ENCODE results near the gene WAC.
"Not testable (repeated sequence)": the region's sequence is repeated elsewhere in the genome, so short reads cannot be mapped to it uniquely, and the experiment has no call there.

Gene WAC

GRCh38 chr10:28619455-28619854, 86.5 kb downstream of the WAC start:
- DNase-seq = no peak

GRCh38 chr10:28620251-28620650, 87.3 kb downstream of the WAC start:
- no peak for DNase-seq

GRCh38 chr10:28623483-28623882, 90.6 kb downstream of the WAC start:
- no peak for DNase-seq

GRCh38 chr10:28624351-28624750, 91.4 kb downstream of the WAC start:
- no peak for DNase-seq

GRCh38 chr10:28627102-28627501, 94.2 kb downstream of the WAC start:
- no peak for DNase-seq

DNA sequence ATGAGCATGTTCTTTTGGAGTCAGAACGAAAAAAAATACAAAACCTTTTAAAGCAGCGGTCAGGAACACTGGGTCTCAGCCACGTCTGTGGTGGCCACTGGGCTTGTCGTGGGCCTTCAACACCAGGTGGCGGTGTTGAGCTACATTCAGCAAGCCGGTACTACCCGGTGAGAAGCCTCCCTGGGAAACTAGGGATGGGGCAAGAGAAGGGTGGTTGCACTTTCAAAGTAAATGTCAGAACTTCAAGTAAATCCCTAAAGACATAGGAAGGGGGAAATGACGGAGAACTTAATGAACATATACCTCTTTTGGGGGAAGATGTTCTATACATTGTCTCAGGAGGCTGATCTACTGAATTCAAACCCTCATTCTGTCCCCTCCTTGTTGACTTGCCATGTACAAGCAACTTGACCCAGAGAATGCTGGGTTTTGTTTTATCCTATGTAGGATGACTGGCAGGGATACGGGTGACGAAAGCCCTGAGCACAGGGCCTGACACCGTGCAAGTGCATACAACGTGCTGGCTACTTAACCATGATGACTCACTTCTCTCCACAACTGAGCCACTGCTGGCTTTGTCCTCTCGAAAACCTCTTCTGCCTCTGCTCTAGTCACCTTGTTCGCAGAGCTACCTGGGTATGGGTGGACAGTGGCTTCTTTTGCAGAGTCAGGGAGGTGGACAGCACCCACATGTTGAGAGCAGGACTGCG, 95.4 kb downstream of the WAC start:
- peak; percentile 74 for DNase-seq

DNA sequence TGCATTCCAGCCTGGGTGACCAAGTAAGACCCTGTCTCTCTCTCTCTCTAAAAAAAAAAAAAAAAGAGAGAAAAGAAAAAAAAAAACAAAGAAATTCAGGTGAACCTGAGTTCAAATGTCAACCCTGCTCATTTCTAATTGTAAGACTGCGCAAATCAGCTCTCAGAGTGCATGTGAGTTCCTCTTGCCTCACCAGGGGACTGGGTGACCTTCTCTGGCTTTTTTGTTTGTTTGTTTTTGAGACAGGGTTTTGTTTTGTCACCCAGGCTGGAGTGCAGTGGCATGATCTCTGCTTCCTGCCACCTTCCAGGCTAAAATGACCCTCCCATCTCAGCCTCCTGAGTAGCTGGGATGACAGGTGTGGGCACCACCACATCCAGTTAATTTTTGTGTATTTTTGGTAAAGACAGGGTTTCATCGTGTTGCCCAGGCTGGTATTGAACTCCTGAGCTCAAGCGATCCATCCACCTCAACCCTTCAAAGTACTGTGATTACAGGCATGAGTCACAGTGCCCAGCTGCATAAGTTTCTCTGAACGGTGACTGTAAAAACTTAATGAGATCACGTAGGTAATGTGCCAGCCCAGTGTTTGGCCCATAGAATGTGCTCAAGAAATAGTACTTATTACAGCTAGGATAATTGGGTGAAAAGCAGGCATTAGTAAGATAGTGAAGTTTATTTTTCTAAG, 99.1 kb downstream of the WAC start:
- DNase-seq = no peak

GRCh38 chr10:28632584-28632945, 99.6 kb downstream of the WAC start:
- DNase-seq = no peak

DNA sequence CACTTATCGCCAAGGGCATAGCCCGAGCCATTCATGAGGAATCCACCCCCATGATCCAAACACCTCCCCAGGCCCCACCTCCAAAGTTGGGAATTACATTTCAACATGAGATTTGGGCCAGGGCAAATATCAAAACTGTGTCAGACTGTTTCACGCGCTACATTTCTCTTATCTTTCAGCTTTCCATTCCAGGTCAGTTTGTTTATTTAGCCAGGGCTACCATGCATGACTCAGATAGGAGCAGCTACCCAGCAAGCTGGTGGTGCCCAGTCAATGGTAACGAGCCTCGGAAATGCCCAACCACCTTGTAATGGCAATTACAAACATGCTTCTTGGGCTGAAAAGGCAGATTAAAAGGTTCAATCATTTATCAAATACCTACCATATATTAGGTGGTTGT, 100.8 kb downstream of the WAC start:
- no peak for DNase-seq

- no peak for DNase-seq
These were observed 104.4 kb downstream of the WAC start for GRCh38 chr10:28637346-28637745.

DNA sequence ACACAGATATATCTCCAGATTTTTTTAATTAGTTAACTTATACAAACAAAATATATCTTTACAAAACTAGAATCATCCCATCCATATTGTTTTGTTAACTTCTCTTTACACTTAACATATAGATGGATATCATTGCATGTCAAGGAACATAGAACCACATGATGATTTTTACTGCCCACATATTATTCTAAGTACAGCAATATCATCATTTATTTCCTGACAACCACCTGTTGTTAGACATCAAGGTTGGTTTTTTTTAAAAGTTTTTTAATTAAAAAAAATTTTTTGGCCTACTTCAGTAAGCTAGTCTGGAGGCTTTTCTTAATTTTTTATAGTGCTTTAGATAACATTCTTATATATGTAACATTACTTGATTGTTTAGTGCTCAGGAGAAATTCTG, 105.5 kb downstream of the WAC start:
- DNase-seq = no peak

GRCh38 chr10:28640551-28640950, 107.6 kb downstream of the WAC start:
- DNase-seq = no peak

- DNase-seq = no peak
These were observed 111.7 kb downstream of the WAC start for GRCh38 chr10:28644647-28645046.

- DNase-seq = no peak
These were observed 119.2 kb downstream of the WAC start for GRCh38 chr10:28652106-28652505.

DNA sequence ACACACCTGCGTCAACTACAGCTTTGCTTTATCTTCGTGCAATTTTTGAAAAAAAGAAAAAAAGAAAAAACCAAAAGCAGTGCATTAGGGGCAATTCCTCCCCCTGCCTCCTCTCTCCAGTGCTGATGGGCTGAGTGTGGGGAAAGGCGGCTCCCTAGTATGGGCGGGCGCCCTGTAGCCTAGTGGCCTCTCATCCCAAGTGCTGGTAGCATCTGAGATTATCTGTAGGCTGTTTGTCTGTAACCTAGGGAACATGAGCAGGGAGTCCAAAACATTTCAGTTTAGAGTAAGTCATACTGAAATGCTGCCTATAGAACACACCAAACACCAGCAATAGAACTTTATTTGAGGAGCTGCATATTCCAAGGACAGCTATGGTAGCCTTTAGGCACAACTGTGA, 119.8 kb downstream of the WAC start:
- DNase-seq = no peak

GRCh38 chr10:28658824-28659223, 125.9 kb downstream of the WAC start:
- DNase-seq = not testable (repeated sequence)

- no peak for DNase-seq
These were observed 128.1 kb downstream of the WAC start for GRCh38 chr10:28661035-28661434.

- peak; percentile 83 for DNase-seq
These were observed 130.9 kb downstream of the WAC start for GRCh38 chr10:28663576-28664368.

DNA sequence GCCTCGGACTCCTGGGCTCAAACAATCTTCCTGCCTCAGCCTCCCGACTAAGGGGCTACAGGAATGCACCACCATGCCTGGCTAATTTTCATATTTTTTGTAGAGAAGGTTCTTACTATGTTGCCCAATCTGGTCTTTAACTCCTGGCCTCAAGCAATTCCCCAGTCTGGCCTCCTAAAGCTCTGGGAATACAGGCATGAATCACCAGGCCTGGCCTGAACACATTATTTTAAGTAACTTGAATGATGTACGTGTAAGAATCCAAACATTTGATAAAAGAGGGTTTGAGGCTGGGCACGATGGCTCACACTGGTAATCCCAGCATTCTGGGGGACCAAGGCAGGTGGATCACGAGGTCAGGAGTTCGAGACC, 131.4 kb downstream of the WAC start:
- DNase-seq = no peak

- no peak for DNase-seq
These were observed 134.0 kb downstream of the WAC start for GRCh38 chr10:28666751-28667467.

DNA sequence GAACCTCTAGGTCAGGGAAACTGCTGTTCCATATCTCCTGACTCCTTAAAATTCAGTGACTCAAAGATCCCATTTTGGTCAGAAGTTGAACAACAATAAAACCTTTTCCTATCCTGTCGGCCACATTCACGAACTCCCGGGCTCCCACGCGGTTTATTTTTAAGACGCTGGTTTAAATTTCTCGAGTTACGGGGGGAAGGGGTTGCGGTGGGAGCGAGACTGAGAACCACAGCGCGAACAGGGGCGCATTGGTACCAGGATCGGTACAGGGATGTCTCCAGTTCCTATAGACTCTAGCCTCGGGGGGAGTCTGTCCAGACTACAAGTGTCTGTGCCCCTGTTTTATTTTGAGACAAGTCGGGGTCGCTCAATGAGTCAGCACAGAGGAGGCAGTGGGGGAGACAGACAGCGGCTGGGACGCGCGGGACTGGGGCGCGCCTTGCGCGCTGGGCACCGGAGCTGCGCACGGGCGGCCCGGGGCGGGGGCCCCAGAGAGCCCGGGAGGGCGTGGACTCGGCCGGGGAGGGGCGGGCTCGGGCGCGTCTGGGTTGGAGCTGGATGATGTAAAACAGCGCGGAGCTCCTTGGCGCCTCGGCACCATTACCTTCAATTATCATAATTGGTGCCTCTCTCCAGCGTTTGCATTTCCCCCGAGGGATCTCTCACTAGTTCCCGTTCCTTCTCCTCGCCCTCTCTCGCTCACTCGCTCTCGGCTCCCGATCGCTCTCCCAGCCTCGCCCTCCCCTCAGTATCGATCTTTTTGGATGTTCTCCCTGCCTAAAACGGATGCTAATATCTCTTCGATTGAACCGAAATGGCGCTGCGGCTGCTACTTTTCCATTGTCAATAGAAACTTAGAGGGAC, 135.7 kb downstream of the WAC start:
- peak; percentile 69 for DNase-seq

All from left hindlimb (tissue), 1 donor.